A673 (cell line): Measurements from ENCODE around the gene GINS1. TPM values are rescaled to one million over a fixed set of nuclear protein-coding genes. Genes with fewer than 3 reads are reported as not detected.

Experiments used
- BruUV-seq: library from RNA; stranded (reverse); fragments of 400-500 nt; replicated peaks from 2 replicates; lab custom pipeline; 2021; lab: Mats Ljungman, UMichigan
- CTCF ChIA-PET: fragments of 300-600 bp; sonication (Branson Sonifier 250); formaldehyde crosslinking; loops from one replicate; lab custom pipeline; 2022; ENCODE audit warnings: antibody characterized with exemption; lab: Charles Lee
- POLR2A ChIA-PET: fragments of 300-600 bp; sonication (Branson Sonifier 250); formaldehyde crosslinking; loops from one replicate; lab custom pipeline; 2022; ENCODE audit warnings: antibody characterized with exemption; ENCODE audit not compliant: low non-redundant PET; lab: Charles Lee
- DNase-seq: peaks from one replicate; pipeline ENCODE4 v3.0.0-alpha.2; 2015; ENCODE audit warnings: low spot score
- H3K27ac ChIP-seq: fragments of 200-600 bp; sonication (generic); 2 replicates; pipeline ENCODE4 v1.5.1; 2016; ENCODE audit warnings: mixed run types, low read depth, mild to moderate bottlenecking, mixed read lengths, antibody characterized with exemption, low read length; ENCODE audit not compliant: poor library complexity, severe bottlenecking
- H3K27me3 ChIP-seq: fragments of 200-600 bp; sonication (generic); replicated peaks from 2 replicates; pipeline ENCODE4 v1.6.1; 2017; ENCODE audit warnings: mixed run types, low read depth, mild to moderate bottlenecking, mixed read lengths, antibody characterized with exemption, low read length; ENCODE audit not compliant: insufficient read depth, poor library complexity
- H3K36me3 ChIP-seq: fragments of 200-600 bp; sonication (generic); 2 replicates; pipeline ENCODE4 v1.6.1; 2016; ENCODE audit warnings: mixed run types, mild to moderate bottlenecking, mixed read lengths, antibody characterized with exemption, low read length; ENCODE audit not compliant: insufficient read depth, poor library complexity, severe bottlenecking
- H3K4me1 ChIP-seq: fragments of 200-600 bp; sonication (generic); 2 replicates; pipeline ENCODE4 v1.6.1; 2017; ENCODE audit warnings: mixed run types, mild to moderate bottlenecking, mixed read lengths, antibody characterized with exemption, low read length; ENCODE audit not compliant: insufficient read depth, poor library complexity, severe bottlenecking
- H3K4me3 ChIP-seq: fragments of 200-600 bp; sonication (generic); 2 replicates; pipeline ENCODE4 v1.5.1; 2016; ENCODE audit warnings: low read depth, mixed run types, mild to moderate bottlenecking, mixed read lengths, low read length; ENCODE audit not compliant: poor library complexity, severe bottlenecking
- H3K9me3 ChIP-seq: fragments of 200-600 bp; sonication (generic); 2 replicates; pipeline ENCODE4 v1.6.1; 2016; ENCODE audit warnings: mixed run types, low read depth, mild to moderate bottlenecking, mixed read lengths, antibody characterized with exemption, low read length; ENCODE audit not compliant: poor library complexity, severe bottlenecking
- CTCF ChIP-seq: fragments of 300-800, 200-600 bp; sonication (generic); conservative IDR thresholded peaks from 2 replicates; pipeline ENCODE4 v1.5.1; 2017; ENCODE audit warnings: low read depth, mild to moderate bottlenecking, antibody characterized with exemption, low read length, moderate library complexity, mixed read lengths
- EZH2 ChIP-seq: fragments of 200-600 bp; sonication (generic); IDR thresholded peaks from 2 replicates; pipeline ENCODE4 v1.6.1; 2017; ENCODE audit warnings: borderline replicate concordance, low read depth, mild to moderate bottlenecking, mixed read lengths, antibody characterized with exemption, low read length; ENCODE audit not compliant: poor library complexity, severe bottlenecking
- intact Hi-C: fragments of 100-400 bp; cut with micrococcal nuclease; formaldehyde crosslinking; loops from one replicate; pipeline ENCODE4 v1.10.0; 2022; ENCODE audit not compliant: unreplicated experiment
- total RNA-seq: library from RNA; stranded (reverse); gene quantifications from 2 replicates; pipeline ENCODE4 v1.2.3, GENCODE V29; 2021

Gene GINS1
- total RNA-seq, 1 experiment from 2014 or later: 62.6 TPM

GRCh38 chr20:25364180-25364788, 43.2 kb upstream of the GINS1 start:
- DNase-seq: no peak
- BruUV-seq: no TSS peak
- intact Hi-C loops: no loop called here
- Histone ChIP-seq H3K27ac (no peak overlapping the region), H3K4me1 (no peaks in the 10 kb centered on the region), H3K36me3 (no peaks in the 10 kb centered on the region), H3K9me3 (no peaks in the 10 kb centered on the region), H3K4me3 (no peak overlapping the region), H3K27me3 (no peaks in the 10 kb centered on the region)
- POLR2A ChIA-PET: no interaction called here
- CTCF ChIA-PET: no interaction called here
- no peak for TF ChIP-seq EZH2
- no peak for TF ChIP-seq CTCF

- Histone ChIP-seq H3K36me3 (no peaks in the 10 kb centered on the region), H3K27ac (no peak overlapping the region), H3K9me3 (no peaks in the 10 kb centered on the region), H3K4me3 (no peak overlapping the region), H3K4me1 (no peaks in the 10 kb centered on the region), H3K27me3 (no peaks in the 10 kb centered on the region)
- DNase-seq: no peak
- CTCF ChIA-PET: no interaction called here
- intact Hi-C loops: no loop called here
- BruUV-seq: no TSS peak
- TF ChIP-seq CTCF (no peak), EZH2 (no peak)
- POLR2A ChIA-PET: no interaction called here
These were observed 42.4 kb upstream of the GINS1 start for GRCh38 chr20:25364879-25365699.

GRCh38 chr20:25368526-25368925, 38.9 kb upstream of the GINS1 start:
- Histone ChIP-seq H3K27me3 (no peaks in the 10 kb centered on the region), H3K4me3 (no peak overlapping the region), H3K4me1 (no peaks in the 10 kb centered on the region), H3K9me3 (no peaks in the 10 kb centered on the region), H3K36me3 (no peaks in the 10 kb centered on the region), H3K27ac (no peak overlapping the region)
- no TSS peak for BruUV-seq
- DNase-seq: no peak
- intact Hi-C loops: no loop called here
- TF ChIP-seq CTCF: no peak
- TF ChIP-seq EZH2: no peak
- POLR2A ChIA-PET: no interaction called here
- CTCF ChIA-PET: no interaction called here
